HG03571 (cell line): ENCODE measurements around the gene KHNYN.

Experiments
- ATAC-seq: cut with Tn5 transposase; IDR thresholded peaks from one replicate; pipeline ENCODE4 v1.9.1; 2021; ENCODE audit not compliant: unreplicated experiment

The KHNYN gene

DNA sequence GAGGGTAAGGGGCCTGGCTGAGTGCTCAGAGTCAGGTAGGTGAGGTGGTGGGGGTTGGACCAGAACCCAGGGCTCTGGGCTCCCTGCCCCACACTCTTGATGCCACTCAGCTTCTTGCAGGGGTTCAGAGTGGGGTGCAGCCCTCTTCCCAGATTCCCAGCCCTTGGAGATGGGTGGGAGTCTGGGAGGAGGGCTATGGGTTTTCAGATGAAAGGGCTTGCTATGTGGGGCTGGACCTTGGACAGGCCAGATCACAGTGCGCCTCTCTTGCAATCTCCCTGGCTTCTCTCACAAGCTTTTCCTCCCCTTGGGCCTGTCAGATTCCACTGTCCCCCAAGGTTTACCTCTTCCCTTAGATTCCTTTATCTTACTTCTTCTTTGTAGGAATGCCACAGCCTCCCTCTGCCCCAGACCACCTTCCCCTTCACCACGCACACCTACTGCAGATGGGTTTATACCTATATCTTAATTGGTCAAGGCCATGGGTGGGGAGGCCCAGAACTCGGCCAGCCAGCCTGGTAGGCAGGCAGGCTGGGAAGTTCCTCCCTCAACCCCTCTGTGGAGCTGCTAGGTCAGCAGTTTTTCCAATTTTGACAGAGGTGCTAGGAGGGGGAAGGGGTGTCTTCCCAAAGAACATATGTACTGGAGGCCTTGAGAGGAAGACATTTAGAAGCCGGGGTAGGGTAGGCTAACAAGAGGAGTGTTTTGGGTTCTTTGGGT lies 29.6 kb upstream of the KHNYN start:
- ATAC-seq, result no peak

DNA sequence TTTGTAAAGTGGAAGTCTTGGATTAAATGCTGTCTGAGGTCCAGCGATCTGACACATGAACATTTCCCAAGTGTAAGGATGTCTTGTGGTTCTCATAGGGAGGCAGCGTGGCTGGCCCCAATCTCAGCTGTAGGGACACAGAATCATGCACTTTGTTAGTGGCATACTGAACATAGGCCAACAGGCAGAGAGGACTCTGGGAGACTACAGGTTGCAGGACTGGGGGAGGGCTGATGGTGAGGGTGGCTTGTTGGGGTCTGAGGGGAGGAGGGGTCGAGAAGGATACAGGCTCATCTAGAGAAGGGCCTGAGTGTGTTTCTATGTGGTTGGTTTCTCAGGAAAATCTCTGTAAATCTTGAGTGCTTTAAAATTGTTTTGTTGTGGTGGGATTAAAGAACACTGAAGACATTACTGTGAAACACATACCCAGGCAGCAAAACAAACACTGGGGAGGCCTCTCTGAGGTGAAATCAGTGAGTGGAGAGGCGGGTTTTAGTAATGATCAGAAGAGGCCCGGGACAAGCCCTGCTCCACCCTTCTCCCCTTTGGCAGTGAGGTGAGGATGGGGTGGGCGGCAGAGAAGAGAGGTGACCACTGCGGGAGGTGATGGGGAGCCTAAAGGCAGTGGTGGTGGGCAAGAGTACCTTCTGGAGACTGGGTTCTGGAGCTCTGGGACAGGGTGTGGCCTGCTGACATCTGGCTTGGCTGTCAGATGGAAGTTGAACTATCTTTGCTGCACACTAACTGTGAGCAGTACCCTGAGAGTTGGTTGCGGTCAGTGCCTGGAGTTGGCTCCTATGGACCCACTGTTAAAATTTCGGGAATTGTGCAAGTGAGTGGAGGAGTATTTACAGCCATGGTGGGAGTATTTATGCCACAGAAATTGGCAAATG lies 27.7 kb upstream of the KHNYN start:
- ATAC-seq, result no peak

DNA sequence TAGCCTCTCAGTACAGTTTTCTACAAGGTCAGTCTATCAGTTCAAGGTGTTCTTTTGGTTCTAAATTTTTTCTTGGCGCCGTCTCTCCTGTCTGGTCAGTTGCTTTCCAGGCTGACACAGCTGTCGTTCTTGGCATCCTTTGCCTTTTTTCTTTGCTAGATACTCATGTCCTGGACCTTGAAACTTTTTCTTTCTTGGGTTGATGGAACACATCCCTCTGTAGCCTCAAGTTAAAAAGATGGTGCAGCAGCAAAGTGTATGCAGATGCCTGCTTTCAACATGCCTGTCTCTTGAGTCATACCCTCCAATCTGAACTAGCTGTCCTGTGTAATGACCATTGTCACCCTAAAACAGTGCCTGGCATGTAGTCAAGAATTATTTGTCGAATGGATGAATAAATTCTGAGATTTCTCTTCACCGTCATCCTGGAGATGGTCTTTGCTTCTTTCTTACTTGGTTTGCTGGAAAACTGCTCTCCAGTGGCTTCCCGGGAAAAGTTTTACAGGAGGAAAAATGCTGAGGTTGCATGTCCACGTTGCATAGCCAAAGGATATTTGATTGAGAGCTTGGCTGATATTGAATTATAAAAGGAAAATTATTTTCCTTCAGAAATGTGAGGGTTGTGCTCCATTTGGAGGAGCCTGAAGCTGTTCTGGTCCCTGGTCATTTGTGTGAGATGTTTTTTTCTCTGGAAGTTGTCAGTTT lies 26.3 kb upstream of the KHNYN start:
- ATAC-seq, result no peak

DNA sequence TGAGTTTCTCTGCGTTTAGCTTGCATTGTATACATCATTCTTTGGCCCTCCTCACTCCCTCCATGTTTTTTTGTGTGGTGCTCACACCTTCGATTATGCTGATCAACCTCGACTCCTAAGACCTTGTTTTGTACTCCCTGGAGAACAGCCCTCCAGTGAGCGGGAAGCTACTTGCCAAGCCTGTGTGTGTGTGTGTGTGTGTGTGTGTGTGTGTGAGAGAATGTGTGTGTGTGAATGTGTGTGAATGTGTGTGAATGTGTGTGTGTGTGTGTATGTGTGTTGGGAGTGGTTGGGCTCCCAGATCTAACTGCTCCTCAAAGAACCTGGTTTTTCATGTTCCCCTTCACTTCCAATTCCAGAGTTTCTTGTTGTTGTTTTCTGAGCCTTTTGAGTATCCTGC lies 24.9 kb upstream of the KHNYN start:
- ATAC-seq, result no peak

DNA sequence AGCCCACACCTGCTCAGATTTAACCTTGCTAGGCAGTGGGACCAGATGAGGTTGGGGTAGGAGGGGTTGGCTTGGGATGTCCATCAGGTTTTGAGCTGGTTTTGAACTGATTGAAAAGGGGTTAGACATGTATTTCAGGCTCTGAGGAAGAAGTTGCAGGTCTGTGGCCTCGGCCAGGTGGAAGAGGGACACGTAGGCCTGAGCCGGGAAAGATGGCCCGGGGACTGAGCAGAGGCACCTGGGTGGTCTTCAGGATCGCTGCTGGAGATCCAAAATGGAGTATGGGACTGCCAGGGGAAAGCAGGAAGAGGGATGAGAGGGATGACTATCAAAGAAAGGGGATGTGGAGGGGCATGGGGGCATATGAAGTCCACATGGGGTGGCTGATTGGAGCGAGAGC lies 23.3 kb upstream of the KHNYN start:
- ATAC-seq, result no peak

DNA sequence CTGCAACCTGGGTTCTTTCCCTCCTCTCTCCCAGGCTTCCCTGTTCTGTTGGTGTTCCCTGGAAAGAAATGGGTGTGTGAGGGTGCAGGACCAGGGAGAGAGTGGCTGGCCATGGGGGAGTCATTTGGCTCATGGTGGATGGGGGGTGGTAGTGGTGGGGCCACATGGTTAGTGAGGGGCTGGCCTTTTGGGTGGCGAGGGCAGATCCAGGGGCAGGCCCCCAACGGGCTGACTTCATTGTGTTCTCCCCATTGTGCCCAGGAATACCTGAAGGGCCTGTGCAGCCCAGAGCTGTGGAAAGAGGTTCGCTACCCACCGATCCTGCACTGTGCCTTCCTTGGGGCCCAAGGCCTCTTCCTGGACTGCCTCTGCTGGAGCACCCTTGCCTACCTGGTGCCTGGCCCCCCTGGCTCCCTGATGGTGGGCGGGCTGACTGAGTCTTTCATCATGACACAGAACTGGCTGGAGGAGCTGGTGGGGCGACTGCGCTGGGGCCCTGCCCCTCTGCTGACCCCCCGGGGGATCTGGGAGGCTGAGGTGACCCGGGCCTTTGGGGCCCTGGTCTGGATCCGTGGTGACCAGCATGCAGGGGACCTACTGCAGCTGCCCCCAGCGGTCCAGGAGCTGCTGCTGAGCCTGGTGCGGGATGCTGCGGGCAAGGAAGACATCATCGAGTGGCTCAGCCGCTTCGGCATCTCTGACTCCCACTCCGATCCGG lies 22.0 kb upstream of the KHNYN start:
- no peak for ATAC-seq

DNA sequence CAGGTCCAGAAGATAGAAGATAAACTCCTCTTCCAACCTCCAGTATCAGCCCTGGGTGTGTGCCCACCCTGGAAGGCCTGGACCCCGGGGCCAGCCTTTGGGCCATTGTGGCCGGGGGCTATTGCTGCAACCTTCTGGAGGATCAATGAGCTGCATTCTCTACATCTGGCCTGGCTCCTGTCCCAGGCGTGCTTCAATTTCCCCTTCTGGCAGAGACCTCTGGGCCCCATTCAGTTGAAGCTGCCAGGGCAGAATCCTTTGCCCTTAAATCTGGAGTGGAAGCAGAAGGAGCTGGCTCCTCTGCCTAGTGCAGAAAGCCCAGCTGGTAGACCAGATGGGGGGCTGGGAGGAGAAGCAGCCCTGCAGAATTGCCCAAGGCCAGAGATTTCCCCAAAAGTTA lies 21.0 kb upstream of the KHNYN start:
- ATAC-seq, result no peak

DNA sequence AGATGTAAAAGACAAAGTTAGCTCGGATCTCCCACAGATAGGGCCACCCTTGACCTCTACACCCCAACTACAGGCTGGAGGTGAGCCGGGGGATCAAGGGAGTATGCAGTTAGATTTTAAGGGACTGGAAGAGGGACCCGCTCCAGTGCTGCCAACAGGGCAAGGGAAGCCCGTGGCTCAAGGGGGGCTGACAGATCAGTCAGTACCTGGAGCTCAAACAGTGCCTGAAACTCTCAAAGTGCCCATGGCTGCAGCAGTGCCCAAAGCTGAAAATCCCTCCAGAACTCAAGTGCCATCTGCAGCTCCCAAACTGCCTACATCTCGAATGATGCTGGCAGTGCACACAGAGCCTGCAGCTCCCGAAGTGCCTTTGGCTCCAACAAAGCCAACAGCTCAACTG lies 20.6 kb upstream of the KHNYN start:
- ATAC-seq, result no peak

DNA sequence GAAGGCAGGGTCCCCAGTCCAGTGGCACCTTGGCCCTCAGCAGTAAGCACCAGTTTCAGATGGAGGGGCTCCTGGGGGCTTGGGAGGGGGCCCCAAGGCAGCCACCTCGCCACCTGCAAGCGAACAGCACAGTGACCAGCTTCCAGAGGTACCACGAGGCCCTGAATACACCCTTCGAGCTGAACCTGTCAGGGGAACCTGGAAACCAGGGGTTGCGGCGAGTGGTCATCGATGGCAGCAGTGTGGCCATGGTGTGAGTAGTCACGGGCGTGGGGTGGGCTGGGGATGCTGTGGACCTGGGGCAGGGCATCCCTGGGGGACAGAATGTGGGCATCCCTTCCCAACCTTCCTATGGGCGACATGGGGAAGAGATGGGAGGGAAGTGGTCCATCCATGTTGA lies 19.8 kb upstream of the KHNYN start:
- ATAC-seq, result no peak

DNA sequence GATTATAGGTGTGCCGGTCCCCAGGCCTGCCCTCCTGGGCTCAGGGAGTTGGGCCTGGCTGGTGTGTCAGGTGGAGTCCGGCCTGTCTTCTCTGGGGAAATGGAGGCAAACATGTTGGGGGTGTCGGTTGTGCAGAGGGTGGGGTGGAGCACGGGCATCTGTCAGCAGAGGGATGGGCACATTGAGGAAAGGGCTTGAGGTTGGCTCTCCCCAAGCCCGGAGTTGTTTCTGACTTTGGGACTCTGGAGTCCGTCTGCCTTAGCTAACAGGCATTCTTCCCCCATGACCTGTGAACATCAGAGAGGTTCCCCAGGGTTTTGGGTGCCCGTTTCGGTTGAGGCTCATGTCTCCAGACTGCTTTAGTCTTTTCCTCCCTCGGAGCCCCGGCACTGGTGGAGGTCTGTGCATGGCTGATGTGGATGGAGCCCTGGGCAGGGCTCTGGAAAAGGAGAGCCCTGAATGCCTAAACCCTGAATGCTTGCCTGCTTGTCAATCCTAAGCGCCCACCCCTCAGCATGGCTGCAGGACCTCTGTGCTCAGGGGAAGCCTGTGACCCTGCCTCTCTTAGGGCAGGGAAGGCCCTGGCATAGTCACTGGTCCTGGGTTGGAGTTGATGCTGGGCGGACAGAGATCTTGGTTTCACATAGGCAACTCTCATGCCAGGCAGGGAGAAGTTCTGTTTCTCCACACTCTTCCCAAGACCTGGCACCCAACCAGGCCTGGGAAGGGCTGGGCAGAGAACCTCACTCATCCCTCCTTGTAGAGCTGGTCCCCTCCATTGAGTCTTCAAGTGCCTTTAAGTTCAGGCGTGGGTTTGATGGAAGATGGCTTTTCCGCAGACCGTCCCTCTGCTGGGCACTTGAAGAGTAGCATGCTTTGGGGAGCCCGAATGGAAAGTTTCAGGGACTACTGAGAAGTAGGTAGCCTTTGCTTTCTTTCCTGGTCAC lies 18.0 kb upstream of the KHNYN start:
- ATAC-seq, result no peak

DNA sequence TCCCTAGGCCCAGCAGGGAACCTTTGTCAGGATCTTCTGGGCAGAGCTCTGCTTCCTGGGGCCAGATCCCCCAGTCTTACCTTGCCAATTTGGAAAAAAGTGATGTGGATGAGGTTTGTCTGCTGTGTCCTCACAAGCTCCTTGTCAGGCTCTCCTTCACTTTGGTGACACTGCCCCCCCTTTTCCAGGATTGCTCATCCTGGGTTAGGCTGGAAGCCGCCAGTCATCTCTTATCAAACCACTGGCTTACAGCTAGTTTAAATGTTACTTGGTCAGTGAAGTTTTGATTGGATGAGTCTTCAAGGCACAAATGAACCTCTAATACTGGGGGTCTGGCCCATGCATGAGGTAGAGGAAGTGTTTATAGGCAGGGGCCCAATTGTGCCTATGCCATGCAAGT lies 15.7 kb upstream of the KHNYN start:
- ATAC-seq, result no peak

DNA sequence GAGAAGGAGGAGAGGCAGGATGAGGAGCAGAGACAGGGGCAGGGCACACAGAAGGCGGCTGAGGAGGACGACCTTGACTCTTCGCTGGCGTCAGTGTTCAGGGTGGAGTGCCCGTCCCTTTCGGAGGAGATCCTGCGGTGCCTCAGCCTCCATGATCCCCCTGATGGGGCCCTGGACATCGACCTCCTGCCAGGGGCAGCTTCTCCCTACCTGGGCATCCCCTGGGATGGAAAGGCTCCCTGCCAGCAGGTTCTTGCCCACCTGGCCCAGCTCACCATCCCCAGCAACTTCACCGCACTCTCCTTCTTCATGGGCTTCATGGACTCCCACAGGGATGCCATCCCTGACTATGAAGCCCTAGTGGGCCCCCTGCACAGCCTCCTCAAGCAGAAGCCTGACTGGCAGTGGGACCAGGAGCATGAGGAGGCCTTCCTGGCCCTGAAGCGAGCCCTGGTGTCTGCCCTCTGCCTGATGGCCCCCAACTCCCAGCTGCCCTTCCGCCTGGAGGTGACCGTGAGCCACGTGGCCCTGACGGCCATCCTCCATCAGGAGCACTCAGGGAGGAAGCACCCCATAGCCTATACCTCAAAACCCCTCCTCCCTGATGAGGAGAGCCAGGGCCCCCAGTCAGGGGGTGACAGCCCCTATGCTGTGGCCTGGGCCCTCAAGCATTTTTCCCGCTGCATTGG lies 14.9 kb upstream of the KHNYN start:
- ATAC-seq, result no peak

DNA sequence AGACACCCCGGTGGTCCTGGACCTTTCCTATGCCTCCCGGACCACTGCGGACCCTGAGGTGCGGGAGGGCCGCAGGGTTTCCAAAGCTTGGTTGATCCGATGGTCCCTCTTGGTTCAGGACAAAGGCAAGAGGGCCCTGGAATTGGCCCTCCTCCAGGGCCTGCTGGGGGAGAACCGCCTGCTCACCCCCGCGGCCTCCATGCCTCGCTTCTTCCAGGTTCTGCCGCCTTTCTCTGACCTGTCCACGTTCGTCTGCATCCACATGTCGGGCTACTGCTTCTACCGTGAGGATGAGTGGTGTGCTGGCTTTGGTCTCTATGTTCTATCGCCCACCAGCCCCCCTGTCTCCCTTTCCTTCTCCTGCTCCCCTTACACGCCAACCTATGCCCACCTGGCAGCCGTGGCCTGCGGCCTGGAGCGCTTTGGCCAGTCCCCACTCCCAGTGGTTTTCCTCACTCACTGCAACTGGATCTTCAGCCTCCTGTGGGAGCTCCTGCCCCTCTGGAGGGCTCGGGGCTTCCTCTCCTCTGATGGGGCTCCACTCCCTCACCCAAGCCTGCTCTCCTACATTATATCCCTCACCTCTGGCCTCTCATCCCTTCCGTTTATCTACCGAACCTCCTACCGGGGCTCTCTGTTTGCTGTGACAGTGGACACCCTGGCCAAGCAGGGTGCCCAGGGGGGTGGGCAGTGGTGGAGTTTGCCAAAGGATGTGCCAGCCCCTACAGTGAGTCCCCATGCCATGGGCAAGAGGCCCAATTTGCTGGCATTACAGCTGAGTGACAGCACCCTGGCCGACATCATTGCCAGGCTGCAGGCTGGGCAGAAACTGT lies 14.1 kb upstream of the KHNYN start:
- ATAC-seq, result no peak

DNA sequence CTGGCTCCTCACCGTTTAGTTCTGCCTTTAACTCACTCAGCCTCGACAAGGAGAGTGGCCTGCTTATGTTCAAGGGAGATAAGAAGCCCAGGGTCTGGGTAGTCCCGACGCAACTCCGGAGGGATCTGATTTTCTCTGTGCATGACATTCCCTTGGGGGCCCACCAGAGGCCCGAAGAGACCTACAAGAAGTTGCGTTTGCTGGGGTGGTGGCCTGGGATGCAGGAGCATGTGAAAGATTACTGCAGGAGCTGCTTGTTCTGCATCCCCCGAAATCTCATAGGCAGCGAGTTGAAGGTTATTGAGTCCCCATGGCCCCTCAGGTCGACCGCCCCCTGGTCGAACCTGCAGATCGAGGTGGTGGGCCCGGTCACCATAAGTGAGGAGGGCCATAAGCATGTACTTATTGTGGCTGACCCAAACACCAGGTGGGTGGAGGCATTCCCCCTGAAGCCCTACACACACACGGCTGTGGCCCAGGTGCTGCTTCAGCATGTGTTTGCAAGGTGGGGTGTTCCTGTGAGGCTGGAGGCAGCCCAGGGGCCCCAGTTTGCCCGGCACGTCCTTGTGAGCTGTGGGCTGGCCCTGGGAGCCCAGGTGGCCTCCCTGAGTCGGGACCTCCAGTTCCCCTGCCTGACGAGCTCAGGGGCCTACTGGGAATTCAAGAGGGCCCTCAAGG lies 13.4 kb upstream of the KHNYN start:
- ATAC-seq, result no peak

DNA sequence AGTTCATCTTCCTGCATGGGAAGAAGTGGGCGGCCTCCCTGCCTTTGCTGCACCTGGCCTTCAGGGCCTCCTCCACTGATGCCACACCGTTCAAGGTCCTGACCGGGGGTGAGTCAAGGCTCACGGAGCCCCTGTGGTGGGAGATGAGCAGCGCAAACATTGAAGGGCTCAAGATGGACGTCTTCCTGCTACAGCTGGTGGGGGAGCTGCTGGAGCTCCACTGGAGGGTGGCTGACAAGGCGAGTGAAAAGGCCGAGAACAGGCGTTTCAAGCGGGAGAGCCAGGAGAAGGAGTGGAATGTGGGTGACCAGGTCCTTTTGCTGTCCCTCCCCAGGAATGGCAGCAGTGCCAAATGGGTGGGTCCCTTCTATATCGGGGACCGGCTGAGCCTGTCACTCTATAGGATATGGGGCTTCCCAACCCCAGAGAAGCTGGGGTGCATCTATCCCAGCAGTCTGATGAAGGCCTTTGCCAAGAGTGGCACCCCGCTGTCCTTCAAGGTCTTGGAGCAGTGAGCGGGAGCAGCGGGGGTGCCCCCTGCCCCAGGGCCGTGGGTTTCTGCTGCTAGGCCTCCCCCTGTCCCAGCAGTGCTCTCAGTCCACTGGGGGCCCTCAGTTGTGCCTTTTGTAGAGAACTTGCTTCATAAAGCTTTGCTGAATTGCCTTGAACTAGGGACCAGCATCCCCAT lies 12.7 kb upstream of the KHNYN start:
- ATAC-seq, result no peak

DNA sequence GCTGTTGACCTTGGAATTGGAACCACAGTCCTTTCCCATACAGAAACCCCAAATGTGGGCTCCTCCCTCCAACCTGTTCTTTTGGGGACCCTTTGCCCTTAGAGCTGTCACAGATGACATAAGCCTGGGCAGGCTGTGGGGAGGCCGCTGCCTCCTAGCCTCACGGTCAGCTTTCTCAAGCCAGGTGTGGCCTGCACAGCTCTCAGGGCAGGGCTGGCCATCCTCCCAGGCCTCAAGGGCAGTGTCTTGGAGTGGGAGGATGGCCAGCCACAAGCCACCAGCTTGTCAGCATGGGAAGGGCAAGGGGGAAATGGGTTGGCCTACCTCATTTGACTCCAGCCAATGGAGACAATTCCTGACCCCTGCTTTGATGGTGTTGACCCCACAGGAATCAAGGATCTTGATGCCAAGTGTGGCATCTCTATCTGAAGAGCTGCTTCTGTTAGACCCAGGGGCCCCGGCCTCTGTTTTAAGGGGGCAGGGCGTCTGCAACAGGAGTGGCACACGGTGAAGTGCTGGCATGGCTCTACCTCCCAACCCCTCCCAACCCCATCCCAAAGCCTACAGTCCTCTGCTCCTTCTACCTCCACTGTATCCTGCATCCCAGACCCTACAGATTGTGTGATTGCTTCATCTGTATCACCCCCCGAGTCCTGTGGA lies 11.8 kb upstream of the KHNYN start:
- ATAC-seq, result no peak

DNA sequence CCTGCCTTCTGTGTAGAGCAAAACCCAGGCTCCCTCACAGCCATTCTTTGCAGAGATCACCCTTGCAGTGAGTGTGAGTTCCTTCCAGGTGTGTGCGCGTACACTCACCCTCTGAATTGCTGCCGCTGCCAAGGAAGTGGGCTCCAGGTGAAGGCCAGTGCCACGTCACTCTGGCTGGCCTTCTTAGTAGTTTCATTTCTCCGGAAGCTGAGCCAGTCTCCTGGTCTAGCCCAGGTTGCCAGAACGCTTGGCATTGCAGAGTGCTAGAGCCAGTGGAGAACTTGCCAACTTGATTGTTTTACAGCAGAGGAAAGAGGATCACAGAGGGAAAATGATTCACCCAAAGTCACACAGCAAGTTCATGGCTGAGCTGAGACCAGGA lies 11.3 kb upstream of the KHNYN start:
- no peak for ATAC-seq
